GM18873 (cell line): ENCODE results near the gene HMGCS2.

Experiments
- ATAC-seq: cut with Tn5 transposase; IDR thresholded peaks from one replicate; pipeline ENCODE4 v1.9.1; 2021; ENCODE audit warnings: mild to moderate bottlenecking, moderate library complexity, moderate number of reproducible peaks; ENCODE audit not compliant: unreplicated experiment, low FRiP score

HMGCS2 gene

GRCh38 chr1:119764220-119764619, 4.5 kb downstream of the HMGCS2 start:
- no peak for ATAC-seq

GRCh38 chr1:119762953-119763352, 5.8 kb downstream of the HMGCS2 start:
- ATAC-seq = no peak

- no peak for ATAC-seq
Observed at GRCh38 chr1:119762409-119762808, 6.3 kb downstream of the HMGCS2 start.

- no peak for ATAC-seq
Observed at GRCh38 chr1:119758584-119758983, 10.1 kb downstream of the HMGCS2 start.

- no peak for ATAC-seq
Observed at GRCh38 chr1:119752592-119752991, 16.1 kb downstream of the HMGCS2 start.

- no peak for ATAC-seq
Observed at GRCh38 chr1:119748040-119748439, 20.7 kb downstream of the HMGCS2 start.

GRCh38 chr1:119747451-119747850, 21.3 kb downstream of the HMGCS2 start:
- ATAC-seq = no peak

- ATAC-seq = no peak
Observed at GRCh38 chr1:119745034-119745433, 23.7 kb downstream of the HMGCS2 start.

- no peak for ATAC-seq
Observed at GRCh38 chr1:119744598-119744942, 24.1 kb downstream of the HMGCS2 start.

GRCh38 chr1:119743776-119744597, 24.7 kb downstream of the HMGCS2 start:
- no peak for ATAC-seq

GRCh38 chr1:119743308-119743707, 25.4 kb downstream of the HMGCS2 start:
- ATAC-seq = no peak

GRCh38 chr1:119742677-119743076, 26.0 kb downstream of the HMGCS2 start:
- no peak for ATAC-seq

- no peak for ATAC-seq
Observed at GRCh38 chr1:119742202-119742601, 26.5 kb downstream of the HMGCS2 start.

- ATAC-seq = no peak
Observed at GRCh38 chr1:119740896-119741780, 27.6 kb downstream of the HMGCS2 start.

GRCh38 chr1:119740261-119740660, 28.4 kb downstream of the HMGCS2 start:
- ATAC-seq = no peak

- no peak for ATAC-seq
Observed at GRCh38 chr1:119739150-119739549, 29.6 kb downstream of the HMGCS2 start.

GRCh38 chr1:119738100-119738720, 30.5 kb downstream of the HMGCS2 start:
- no peak for ATAC-seq

- ATAC-seq = no peak
Observed at GRCh38 chr1:119737040-119737682, 31.5 kb downstream of the HMGCS2 start.

- ATAC-seq = no peak
Observed at GRCh38 chr1:119736649-119737039, 32.1 kb downstream of the HMGCS2 start.

- no peak for ATAC-seq
Observed at GRCh38 chr1:119735217-119735616, 33.5 kb downstream of the HMGCS2 start.

- no peak for ATAC-seq
Observed at GRCh38 chr1:119733754-119734153, 35.0 kb downstream of the HMGCS2 start.
